ENCODE results near the gene FAM222B.
"Not testable (repeated sequence)": the region's sequence is repeated elsewhere in the genome, so short reads cannot be mapped to it uniquely, and the experiment has no call there.

FAM222B gene

GRCh38 chr17:28745786-28746411, 96.7 kb downstream of the FAM222B start:
- no peak for DNase-seq (ENCODE audit: low read depth)

GRCh38 chr17:28744972-28745785, 97.4 kb downstream of the FAM222B start:
- no peak for DNase-seq (ENCODE audit: low read depth)

- DNase-seq (ENCODE audit: low read depth): peak; percentile 63
Measured at GRCh38 chr17:28744104-28744971, 98.3 kb downstream of the FAM222B start.

GRCh38 chr17:28743243-28744103, 99.1 kb downstream of the FAM222B start, which contains the start of gene TRAF4:
TSS of gene TRAF4 (plus strand) at chr17:28744011. CDS start at chr17:28744113, 102 bp downstream.
- DNase-seq (ENCODE audit: low read depth): peak; percentile 59

- DNase-seq (ENCODE audit: low read depth): no peak
Measured at GRCh38 chr17:28741358-28742349, 100.9 kb downstream of the FAM222B start.

GRCh38 chr17:28740406-28741357, 101.9 kb downstream of the FAM222B start:
- DNase-seq (ENCODE audit: low read depth): no peak

GRCh38 chr17:28738680-28739384, 103.8 kb downstream of the FAM222B start:
- DNase-seq (ENCODE audit: low read depth): no peak

GRCh38 chr17:28737770-28738679, 104.6 kb downstream of the FAM222B start:
- no peak for DNase-seq (ENCODE audit: low read depth)

- DNase-seq (ENCODE audit: low read depth): no peak
Measured at GRCh38 chr17:28737316-28737715, 105.3 kb downstream of the FAM222B start.

GRCh38 chr17:28735913-28736769, 106.4 kb downstream of the FAM222B start:
- not testable (repeated sequence) for DNase-seq (ENCODE audit: low read depth)

GRCh38 chr17:28735242-28735722, 107.3 kb downstream of the FAM222B start:
- no peak for DNase-seq (ENCODE audit: low read depth)

- no peak for DNase-seq (ENCODE audit: low read depth)
Measured at GRCh38 chr17:28734712-28735241, 107.8 kb downstream of the FAM222B start.

GRCh38 chr17:28733346-28733745, 109.2 kb downstream of the FAM222B start:
- no peak for DNase-seq (ENCODE audit: low read depth)

GRCh38 chr17:28729950-28730330, 112.7 kb downstream of the FAM222B start:
- no peak for DNase-seq (ENCODE audit: low read depth)

- DNase-seq (ENCODE audit: low read depth): peak; percentile 96
Measured at GRCh38 chr17:28728364-28729200, 114.0 kb downstream of the FAM222B start, which contains the start of gene NEK8. TSS of gene NEK8 (plus strand) at chr17:28728788. CDS start at chr17:28728814, 26 bp downstream.

Measured in T follicular helper cell (primary cell).